GM12891 (cell line): Measurements from ENCODE around the gene HSFX2.
"Not testable (repeated sequence)": the region's sequence is repeated elsewhere in the genome, so short reads cannot be mapped to it uniquely, and the experiment has no call there.

Source experiments
- POLR2A ChIP-seq: IDR thresholded peaks from 2 replicates; pipeline ENCODE4 v1.6.1; 2011; ENCODE audit warnings: low read depth, low read length, control low read depth
- TAF1 ChIP-seq: IDR thresholded peaks from 2 replicates; pipeline ENCODE4 v1.6.1; 2011; ENCODE audit warnings: low read depth, low read length, control low read depth

- TF ChIP-seq TAF1, POLR2A: not testable (repeated sequence)
These were observed 10.3 kb upstream of the HSFX2 start for GRCh38 chrX:149605248-149605885.
